ENCODE results near the gene CMKLR1.

The CMKLR1 gene

DNA sequence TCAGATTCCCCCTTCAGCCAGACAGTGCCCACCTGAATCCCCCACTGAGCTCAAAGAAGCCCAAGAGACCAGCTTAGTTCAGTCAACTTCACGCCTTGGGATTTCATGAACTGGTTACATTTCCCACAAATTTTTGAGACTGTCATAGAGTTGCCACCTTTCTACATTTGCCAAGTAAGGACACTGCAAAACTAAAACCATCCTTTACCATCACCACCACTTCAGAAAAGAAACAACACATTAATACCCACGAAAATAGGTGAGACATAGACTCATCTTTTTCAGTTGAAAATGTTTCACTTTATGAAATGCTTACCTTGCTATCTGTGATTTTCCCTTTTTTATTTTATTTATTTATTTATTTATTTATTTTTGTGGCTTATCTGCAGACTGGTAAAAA, 16.1 kb downstream of the CMKLR1 start:
- H3K9me2 ChIP-seq (replicated peaks; ENCODE audit: insufficient read depth, low read length), result no peaks in the 10 kb centered on the region
- H3F3A ChIP-seq (ENCODE audit: insufficient read depth, low read length), result no peaks in the 10 kb centered on the region
- DNase-seq, result no peak
- H3K27ac ChIP-seq (ENCODE audit: low read length), result no peak overlapping the region
- no peak overlapping the region for H3K4me3 ChIP-seq (ENCODE audit: low read length)
- no peak overlapping the region for H2AFZ ChIP-seq (ENCODE audit: low read length)
- H3K4me1 ChIP-seq (ENCODE audit: low read length), result 0 out of 2 replicates have a peak, but pooled peaks cover 4% of the 10 kb centered on the region
- no peak for TF ChIP-seq EZH2 (optimal IDR thresholded peaks at IDR 0.05; ENCODE audit: low read depth, low read length)
- no peak for TF ChIP-seq CTCF (IDR thresholded peaks at IDR 0.05; ENCODE audit: low read length)
- no peak for TF ChIP-seq EZH2phosphoT487 (IDR thresholded peaks at IDR 0.05; ENCODE audit: low read length)
- H3K79me2 ChIP-seq (ENCODE audit: low read length), result no peaks in the 10 kb centered on the region
- no peaks in the 10 kb centered on the region for H4K20me1 ChIP-seq (ENCODE audit: insufficient read depth, low read length)
- H3K27me3 ChIP-seq (replicated peaks; ENCODE audit: insufficient read depth, low read length), result no peaks in the 10 kb centered on the region
- H3K36me3 ChIP-seq (replicated peaks; ENCODE audit: insufficient read depth, low read length), result no peaks in the 10 kb centered on the region
- H3K9ac ChIP-seq (ENCODE audit: low read length), result no peak overlapping the region
- H3K9me3 ChIP-seq (replicated peaks; ENCODE audit: insufficient read depth, low read length), result no peaks in the 10 kb centered on the region
- no peak overlapping the region for H3K4me2 ChIP-seq (ENCODE audit: low read depth, low read length)

DNA sequence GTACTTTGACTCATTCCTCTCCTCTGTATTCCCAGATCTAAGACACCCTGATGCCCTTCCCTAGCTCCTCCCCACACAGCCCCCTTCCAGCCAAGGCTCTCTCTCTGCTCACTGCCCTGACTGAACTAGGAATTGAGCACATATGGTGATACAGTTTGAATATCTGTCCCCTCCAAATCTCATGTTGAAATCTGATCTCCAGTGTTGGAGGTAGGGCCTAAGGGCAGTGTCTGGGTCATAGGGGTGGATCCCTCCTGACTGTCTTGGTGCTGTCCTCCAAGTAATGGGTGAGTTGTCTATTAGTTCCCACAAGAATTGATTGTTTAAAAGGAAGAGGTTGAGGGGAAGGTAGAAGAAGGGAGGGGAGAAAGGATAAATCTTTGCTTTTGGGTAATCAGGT, 17.4 kb downstream of the CMKLR1 start:
- Histone ChIP-seq H3F3A (ENCODE audit: insufficient read depth, low read length) (no peaks in the 10 kb centered on the region), H3K9me2 (replicated peaks; ENCODE audit: insufficient read depth, low read length) (no peaks in the 10 kb centered on the region), H4K20me1 (ENCODE audit: insufficient read depth, low read length) (no peaks in the 10 kb centered on the region), H3K9ac (ENCODE audit: low read length) (no peak overlapping the region), H3K9me3 (replicated peaks; ENCODE audit: insufficient read depth, low read length) (no peaks in the 10 kb centered on the region), H3K27ac (ENCODE audit: low read length) (no peak overlapping the region), H2AFZ (ENCODE audit: low read length) (no peak overlapping the region), H3K4me2 (ENCODE audit: low read depth, low read length) (no peak overlapping the region), H3K27me3 (replicated peaks; ENCODE audit: insufficient read depth, low read length) (no peaks in the 10 kb centered on the region), H3K79me2 (ENCODE audit: low read length) (no peaks in the 10 kb centered on the region), H3K4me3 (ENCODE audit: low read length) (no peak overlapping the region), H3K4me1 (ENCODE audit: low read length) (0 out of 2 replicates have a peak, but pooled peaks cover 4% of the 10 kb centered on the region), H3K36me3 (replicated peaks; ENCODE audit: insufficient read depth, low read length) (no peaks in the 10 kb centered on the region)
- DNase-seq, result no peak
- TF ChIP-seq EZH2phosphoT487 (IDR thresholded peaks at IDR 0.05; ENCODE audit: low read length) (no peak), CTCF (IDR thresholded peaks at IDR 0.05; ENCODE audit: low read length) (no peak), EZH2 (optimal IDR thresholded peaks at IDR 0.05; ENCODE audit: low read depth, low read length) (no peak)

GRCh38 chr12:108320507-108321293, 18.4 kb downstream of the CMKLR1 start:
- H3K4me3 ChIP-seq (ENCODE audit: low read length), result no peak overlapping the region
- H3K4me2 ChIP-seq (ENCODE audit: low read depth, low read length), result peak overlapping the region; percentile 24; the same call in 1 of the 2 replicates
- H3K4me1 ChIP-seq (ENCODE audit: low read length), result 0 out of 2 replicates have a peak, but pooled peaks cover 4% of the 10 kb centered on the region
- no peaks in the 10 kb centered on the region for H3F3A ChIP-seq (ENCODE audit: insufficient read depth, low read length)
- no peaks in the 10 kb centered on the region for H3K36me3 ChIP-seq (replicated peaks; ENCODE audit: insufficient read depth, low read length)
- no peaks in the 10 kb centered on the region for H4K20me1 ChIP-seq (ENCODE audit: insufficient read depth, low read length)
- no peaks in the 10 kb centered on the region for H3K9me3 ChIP-seq (replicated peaks; ENCODE audit: insufficient read depth, low read length)
- H2AFZ ChIP-seq (ENCODE audit: low read length), result no peak overlapping the region
- DNase-seq, result no peak
- no peaks in the 10 kb centered on the region for H3K79me2 ChIP-seq (ENCODE audit: low read length)
- H3K27ac ChIP-seq (ENCODE audit: low read length), result no peak overlapping the region; the same call in 1 of the 2 replicates
- H3K27me3 ChIP-seq (replicated peaks; ENCODE audit: insufficient read depth, low read length), result no peaks in the 10 kb centered on the region
- H3K9me2 ChIP-seq (replicated peaks; ENCODE audit: insufficient read depth, low read length), result no peaks in the 10 kb centered on the region
- H3K9ac ChIP-seq (ENCODE audit: low read length), result no peak overlapping the region
- TF ChIP-seq EZH2phosphoT487 (IDR thresholded peaks at IDR 0.05; ENCODE audit: low read length) (no peak), CTCF (IDR thresholded peaks at IDR 0.05; ENCODE audit: low read length) (no peak), EZH2 (optimal IDR thresholded peaks at IDR 0.05; ENCODE audit: low read depth, low read length) (no peak)

Data from MM.1S (cell line).